ENCODE data around the gene KIAA1210.

DNA sequence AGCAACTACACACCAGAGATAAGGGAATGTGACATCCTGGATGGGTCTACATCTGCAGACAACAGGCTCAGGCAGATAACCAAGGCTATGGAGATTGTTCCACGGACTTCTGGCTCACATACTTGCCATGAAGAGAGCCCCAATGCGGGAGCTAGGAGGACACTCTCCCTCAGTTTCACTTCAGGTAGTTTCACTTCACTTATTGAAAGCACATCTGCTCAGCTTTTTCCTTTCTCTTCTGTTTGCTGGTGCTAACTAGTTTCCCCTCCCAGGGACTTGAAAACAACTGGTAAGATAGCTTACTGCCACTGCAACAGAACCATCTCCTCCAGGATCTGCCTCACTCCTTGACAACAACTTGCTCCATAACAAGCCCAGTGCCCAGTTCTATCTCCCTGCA lies 56.2 kb downstream of the KIAA1210 start:
- TF ChIP-seq, protein P1, sequence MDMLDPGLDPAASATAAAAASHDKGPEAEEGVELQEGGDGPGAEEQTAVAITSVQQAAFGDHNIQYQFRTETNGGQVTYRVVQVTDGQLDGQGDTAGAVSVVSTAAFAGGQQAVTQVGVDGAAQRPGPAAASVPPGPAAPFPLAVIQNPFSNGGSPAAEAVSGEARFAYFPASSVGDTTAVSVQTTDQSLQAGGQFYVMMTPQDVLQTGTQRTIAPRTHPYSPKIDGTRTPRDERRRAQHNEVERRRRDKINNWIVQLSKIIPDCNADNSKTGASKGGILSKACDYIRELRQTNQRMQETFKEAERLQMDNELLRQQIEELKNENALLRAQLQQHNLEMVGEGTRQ (IDR thresholded peaks at IDR 0.05; ENCODE audit: low read depth, low read length): no peak
- no peak for TF ChIP-seq RAD21 (IDR thresholded peaks at IDR 0.05; ENCODE audit: low read length)
- no peak for TF ChIP-seq RCOR1 (IDR thresholded peaks at IDR 0.05; ENCODE audit: insufficient replicate concordance, low read length)
- TF ChIP-seq, protein P2, sequence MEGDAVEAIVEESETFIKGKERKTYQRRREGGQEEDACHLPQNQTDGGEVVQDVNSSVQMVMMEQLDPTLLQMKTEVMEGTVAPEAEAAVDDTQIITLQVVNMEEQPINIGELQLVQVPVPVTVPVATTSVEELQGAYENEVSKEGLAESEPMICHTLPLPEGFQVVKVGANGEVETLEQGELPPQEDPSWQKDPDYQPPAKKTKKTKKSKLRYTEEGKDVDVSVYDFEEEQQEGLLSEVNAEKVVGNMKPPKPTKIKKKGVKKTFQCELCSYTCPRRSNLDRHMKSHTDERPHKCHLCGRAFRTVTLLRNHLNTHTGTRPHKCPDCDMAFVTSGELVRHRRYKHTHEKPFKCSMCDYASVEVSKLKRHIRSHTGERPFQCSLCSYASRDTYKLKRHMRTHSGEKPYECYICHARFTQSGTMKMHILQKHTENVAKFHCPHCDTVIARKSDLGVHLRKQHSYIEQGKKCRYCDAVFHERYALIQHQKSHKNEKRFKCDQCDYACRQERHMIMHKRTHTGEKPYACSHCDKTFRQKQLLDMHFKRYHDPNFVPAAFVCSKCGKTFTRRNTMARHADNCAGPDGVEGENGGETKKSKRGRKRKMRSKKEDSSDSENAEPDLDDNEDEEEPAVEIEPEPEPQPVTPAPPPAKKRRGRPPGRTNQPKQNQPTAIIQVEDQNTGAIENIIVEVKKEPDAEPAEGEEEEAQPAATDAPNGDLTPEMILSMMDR (conservative IDR thresholded peaks at IDR 0.05; ENCODE audit: low read depth, low read length): no peak
- TF ChIP-seq FOS (IDR thresholded peaks at IDR 0.05; ENCODE audit: low read depth, low read length): no peak
- no peak for TF ChIP-seq POLR2A (IDR thresholded peaks at IDR 0.05; ENCODE audit: low read depth, low read length)
- TF ChIP-seq, protein P3, sequence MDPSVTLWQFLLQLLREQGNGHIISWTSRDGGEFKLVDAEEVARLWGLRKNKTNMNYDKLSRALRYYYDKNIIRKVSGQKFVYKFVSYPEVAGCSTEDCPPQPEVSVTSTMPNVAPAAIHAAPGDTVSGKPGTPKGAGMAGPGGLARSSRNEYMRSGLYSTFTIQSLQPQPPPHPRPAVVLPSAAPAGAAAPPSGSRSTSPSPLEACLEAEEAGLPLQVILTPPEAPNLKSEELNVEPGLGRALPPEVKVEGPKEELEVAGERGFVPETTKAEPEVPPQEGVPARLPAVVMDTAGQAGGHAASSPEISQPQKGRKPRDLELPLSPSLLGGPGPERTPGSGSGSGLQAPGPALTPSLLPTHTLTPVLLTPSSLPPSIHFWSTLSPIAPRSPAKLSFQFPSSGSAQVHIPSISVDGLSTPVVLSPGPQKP (IDR thresholded peaks at IDR 0.05; ENCODE audit: borderline replicate concordance, low read depth, low read length): no peak
- no peak for TF ChIP-seq CEBPB (IDR thresholded peaks at IDR 0.05; ENCODE audit: low read depth, low read length)
- TF ChIP-seq MXI1 (IDR thresholded peaks at IDR 0.05; ENCODE audit: borderline replicate concordance, low read depth, low read length): no peak
- TF ChIP-seq MAFK (IDR thresholded peaks at IDR 0.05; ENCODE audit: low read depth, low read length): no peak

Data from IMR-90 (cell line).